Measurements from ENCODE around the gene NGFR.

The NGFR gene

GRCh38 chr17:49514071-49514721 is 19.1 kb downstream of the NGFR start:
- no peak overlapping the region for H3K4me3 ChIP-seq (ENCODE audit: low read depth, low read length)

GRCh38 chr17:49515196-49515770 is 20.2 kb downstream of the NGFR start:
- no peak overlapping the region for H3K4me3 ChIP-seq (ENCODE audit: low read depth, low read length)

GRCh38 chr17:49516180-49516579 is 21.1 kb downstream of the NGFR start:
- H3K4me3 ChIP-seq (ENCODE audit: low read depth, low read length), result no peak overlapping the region

DNA sequence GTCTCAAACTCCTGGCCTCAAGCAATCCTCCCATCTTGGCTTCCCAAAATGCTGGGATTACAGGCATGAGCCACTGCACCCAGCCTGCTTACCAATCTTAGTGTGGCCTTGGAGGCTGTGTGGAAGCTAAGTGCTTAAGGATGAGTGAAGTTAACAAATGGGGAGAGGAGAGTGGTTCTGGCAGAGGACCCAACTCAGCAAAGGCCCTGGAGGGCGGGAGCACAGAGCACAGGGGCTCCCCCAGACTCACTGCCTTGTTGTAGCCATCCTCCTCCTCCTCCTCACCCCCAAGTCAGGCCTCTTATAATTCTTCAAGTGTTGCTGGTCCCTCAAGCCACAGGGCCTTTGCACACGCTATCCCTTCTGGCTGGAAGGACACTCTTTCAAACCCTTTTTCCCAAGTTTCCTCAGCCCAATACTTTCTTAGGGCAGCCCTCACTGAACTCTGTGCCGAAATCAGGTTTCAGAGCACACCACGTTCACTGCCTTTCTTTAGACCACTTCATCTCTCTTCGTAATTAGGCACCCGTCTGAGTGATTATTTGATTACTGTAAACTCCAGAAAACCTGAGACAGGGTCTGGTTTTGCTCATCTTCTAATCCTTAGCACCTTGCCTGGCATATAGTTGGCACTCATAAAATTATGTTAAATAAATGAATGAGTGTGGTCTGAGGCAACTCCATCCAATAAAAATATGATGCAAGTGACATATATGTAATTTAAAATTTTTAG is 23.4 kb downstream of the NGFR start:
- no peak overlapping the region for H3K4me3 ChIP-seq (ENCODE audit: low read depth, low read length)

DNA sequence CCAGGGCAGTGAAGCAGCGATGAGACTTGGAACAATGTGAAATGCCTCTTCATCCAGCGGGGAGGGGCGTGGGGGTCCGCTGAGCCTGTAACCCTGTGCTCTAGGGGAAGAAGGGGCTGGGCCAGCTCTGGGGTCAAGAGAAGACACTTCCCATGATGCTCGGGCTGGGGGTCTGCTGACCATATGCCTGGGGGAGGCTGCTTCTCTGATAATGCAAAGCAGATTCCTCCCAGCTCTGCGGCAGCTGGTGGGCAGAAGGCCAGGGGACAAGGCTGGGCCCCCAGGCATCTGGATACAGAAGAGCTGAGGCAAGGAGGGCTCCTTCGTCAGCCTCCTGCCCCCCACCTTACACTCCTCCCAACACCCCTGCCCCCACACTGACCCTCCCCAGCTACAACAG is 24.7 kb downstream of the NGFR start:
- no peak overlapping the region for H3K4me3 ChIP-seq (ENCODE audit: low read depth, low read length)

DNA sequence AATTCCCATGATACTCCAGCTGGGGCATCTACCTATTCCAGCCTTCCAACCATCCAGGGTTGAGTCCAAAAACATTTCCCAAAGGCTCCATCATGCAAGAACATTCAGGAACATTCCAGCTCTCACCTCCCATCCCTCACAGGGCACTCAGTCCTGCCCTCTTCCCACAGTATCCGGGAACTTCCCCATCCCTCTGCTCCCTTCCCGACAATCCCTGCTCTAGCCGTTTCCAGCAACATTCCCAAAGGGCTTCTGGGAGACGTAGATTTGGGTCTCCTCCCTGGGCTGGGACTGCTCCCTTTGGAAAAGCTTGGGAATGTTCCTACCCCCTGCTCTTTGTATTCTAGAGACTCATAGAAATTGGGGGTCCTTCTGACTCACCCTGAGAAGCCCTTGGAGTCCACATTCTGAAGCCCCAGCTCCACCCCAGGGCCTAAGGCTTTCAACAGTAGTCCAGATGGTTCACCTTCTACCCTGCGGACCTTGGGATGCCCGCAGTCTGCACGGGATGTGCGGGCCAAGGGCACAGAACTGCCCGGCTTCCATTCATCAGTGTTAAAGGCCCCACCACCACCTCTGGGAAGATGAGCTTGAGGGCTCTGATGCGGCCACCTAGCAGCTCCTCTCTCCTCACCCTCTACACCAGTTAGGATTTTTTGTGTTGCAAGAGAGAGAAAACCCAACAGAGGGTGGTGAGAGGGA is 25.4 kb downstream of the NGFR start:
- no peak overlapping the region for H3K4me3 ChIP-seq (ENCODE audit: low read depth, low read length)

- H3K4me3 ChIP-seq (ENCODE audit: low read depth, low read length), result no peak overlapping the region
Observed at GRCh38 chr17:49521088-49521450, 26.0 kb downstream of the NGFR start.

- no peak overlapping the region for H3K4me3 ChIP-seq (ENCODE audit: low read depth, low read length)
Observed at GRCh38 chr17:49521471-49522356, 26.6 kb downstream of the NGFR start.

- H3K4me3 ChIP-seq (ENCODE audit: low read depth, low read length), result no peak overlapping the region
Observed at GRCh38 chr17:49522357-49522890, 27.3 kb downstream of the NGFR start.

DNA sequence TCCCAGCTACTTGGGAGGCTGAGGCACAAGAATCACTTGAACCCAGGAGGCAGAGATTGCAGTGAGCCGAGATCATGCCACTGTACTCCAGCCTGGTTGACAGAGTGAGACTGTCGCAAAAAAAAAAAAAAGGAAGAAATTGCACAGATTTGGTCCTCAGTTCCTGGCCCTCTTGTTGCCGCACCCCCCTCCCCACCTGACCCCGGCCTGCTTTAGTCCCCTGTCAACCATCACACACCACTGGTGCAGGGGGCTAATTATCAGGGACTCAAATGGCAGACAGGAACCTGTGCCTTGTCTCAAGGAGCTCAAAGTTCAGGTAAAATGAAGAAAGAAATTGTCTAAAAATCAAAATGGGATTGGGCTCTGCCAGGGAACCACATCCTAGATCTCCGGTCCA is 28.1 kb downstream of the NGFR start:
- no peak overlapping the region for H3K4me3 ChIP-seq (ENCODE audit: low read depth, low read length)

DNA sequence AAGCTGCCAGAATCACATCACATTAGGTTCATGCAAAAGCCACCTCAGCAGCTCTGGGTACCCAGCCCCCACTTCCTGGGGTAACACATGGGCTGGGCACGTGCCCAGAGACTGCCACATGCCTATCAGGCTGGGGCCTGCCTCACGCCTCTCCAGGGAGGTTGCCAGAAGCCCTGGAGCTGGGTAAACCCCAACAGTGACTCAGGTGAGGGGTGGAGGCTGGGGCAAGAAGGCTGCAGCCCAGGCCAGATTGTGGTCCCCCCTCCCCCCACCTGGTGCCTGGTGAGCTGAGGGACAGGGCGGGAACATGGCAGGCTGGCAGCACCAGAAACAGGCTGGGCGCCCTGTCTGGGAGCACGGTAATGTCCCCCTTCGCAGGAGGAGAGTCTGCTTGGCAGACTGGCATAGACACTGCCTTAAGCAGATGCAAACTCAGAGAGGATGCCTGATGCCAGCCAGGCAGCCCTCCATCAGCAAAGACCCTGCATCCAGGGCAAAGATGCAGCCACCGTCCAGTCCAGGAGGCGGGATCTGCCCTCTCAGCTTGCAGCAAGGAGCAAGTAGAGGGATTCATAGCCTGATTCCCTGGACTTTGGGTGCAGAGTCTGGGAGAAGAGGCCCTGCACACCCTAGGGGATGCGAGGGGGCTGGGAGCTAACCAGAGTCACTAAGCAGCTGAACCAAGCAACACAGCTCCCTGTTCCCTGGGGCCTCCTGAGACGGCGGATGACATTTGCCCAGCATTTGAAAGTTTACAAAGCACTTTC is 28.8 kb downstream of the NGFR start:
- H3K4me3 ChIP-seq (ENCODE audit: low read depth, low read length), result no peak overlapping the region

DNA sequence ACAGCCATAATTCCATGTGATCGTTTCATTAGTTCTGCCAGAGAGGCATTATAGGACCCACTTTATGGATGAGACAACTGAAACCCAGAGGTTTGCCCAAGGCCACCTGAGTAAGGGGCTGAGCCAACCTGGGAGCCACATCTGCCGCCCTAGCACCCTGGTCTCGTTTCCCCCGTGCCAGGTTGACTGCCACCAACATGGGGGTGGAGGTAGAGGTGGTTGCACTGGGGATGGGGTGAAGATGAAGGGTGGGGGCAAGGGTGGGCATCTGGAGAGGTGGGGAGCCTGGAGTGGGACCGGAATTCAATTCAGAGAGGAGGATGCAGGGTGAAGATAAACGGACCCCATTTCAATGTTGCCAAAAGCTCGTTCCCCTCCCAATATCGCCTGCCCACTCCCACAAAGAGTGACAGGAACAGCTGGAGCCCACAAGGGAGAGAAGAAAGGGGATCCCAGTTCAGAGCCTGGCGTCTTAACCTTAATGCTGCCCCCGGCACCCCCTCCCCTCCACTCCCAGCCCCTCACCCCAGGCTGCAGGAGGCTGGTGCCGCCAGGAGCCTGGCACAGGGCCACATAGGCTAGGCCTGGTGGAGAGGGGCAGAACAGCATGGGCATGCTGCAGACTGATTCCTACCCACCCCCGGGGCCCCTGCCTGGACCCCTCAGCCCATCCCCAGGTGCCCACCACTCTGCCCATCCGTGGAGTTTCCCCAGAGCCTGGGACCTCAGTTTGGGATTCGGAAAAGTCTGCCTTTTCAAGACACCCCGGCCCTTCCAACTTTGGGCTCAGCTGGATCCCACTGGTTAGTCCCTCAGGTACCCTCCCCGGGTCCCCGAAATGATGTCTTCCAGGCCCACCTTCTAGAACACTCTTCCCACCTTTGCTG is 29.6 kb downstream of the NGFR start:
- no peak overlapping the region for H3K4me3 ChIP-seq (ENCODE audit: low read depth, low read length)

DNA sequence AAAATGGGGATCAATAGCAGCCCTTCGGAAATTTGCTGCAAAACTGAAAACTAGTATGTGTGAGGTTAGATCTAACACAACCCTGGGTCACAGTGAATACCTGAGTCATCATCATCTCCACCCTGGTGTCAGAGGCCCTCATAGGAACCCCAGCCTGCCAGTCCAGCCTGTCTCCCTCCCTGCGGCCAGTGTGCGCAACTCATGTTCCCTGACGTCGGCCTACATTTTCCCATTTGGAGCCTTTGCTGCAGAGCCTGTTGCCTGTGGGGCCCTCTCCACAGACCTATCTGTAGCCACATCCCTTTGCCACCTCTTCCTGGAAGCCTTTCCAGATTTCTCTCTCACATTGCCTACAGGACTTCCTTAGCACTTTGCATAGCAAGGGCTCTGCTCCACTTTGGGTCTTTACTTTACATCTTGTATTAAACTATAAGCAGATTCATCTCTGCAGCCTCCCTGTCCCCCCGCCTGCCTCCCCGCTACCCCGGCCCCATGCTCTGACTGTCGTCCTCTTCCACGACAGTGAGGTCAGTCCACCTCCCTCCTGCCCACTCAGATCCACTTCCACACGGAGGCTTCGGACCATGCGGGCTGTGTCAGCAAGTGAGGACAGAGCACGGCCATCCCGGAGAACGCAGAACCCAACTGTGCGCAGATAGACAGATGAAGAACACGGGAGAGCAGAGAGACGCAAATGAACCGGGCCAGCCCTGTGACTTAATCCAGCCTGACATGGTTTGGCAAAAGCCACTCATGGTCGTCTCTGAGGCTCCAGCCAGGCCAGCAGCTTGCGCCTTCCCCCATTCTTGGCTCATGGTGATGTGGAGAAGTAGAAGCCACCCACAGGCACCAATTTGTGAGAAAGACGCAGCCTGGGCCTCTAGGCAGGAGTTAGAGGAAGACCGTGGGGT is 31.0 kb downstream of the NGFR start:
- no peak overlapping the region for H3K4me3 ChIP-seq (ENCODE audit: low read depth, low read length)

DNA sequence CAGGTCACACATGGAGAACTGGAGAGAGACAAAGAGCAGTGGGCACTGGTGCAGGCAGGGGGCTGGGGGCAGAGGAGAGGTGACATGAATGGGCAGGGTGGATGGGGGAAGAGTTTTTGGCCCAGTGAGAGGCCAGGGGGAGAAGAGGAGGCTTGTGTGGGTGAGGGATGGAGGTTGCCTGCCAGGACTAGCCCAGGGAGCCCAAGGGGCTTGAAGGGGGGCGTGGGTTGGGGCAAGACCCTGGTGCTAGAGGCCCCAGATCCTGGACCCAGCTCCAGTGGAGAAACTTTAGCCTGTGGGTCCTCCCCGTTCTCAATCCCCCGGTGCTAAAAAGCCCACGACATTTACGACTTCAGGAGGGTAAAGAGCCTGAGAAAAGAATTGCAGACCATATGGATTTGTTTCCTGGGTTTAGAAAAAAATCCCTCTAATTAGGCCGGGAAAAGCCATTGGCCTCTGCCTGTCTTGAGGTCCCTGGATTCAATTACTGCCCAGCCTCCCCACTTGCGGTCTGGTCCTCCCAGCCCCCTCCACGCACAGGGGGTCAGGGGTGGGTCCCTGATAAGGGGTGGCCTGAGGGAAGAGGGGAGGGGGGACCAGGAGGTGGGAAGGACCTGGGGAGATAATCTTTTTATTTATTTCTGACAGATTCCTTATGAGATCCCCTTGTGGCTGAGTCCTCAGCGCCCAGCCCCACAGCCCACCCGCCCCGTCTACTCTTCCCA is 33.0 kb downstream of the NGFR start:
- H3K4me3 ChIP-seq (ENCODE audit: low read depth, low read length), result no peak overlapping the region

- no peak overlapping the region for H3K4me3 ChIP-seq (ENCODE audit: low read depth, low read length)
Observed at GRCh38 chr17:49528966-49529365, 33.9 kb downstream of the NGFR start.

- H3K4me3 ChIP-seq (ENCODE audit: low read depth, low read length), result no peak overlapping the region
Observed at GRCh38 chr17:49530118-49530517, 35.0 kb downstream of the NGFR start.

DNA sequence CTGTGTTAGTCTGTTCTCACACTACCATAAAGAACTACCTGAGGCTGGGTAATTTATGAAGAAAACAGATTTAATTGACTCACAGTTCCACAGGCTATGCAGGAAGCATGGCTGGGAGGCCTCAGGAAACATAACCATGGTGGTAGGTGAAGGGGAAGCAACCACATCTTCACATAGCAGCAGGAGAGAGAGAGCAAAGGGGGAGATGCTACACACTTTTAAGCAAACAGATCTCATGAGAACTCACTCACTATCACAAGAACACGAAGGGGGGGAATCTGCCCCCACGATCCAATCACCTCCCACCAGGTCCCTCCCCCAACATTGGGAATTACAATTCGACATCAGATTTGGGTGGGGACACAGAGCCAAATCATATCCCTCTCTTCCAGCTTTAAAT is 48.8 kb downstream of the NGFR start:
- no peak overlapping the region for H3K4me3 ChIP-seq (ENCODE audit: low read depth, low read length)

All from iPS-11a (cell line).